ENCODE data around the gene MYO18B. TPM values are rescaled to one million over a fixed set of nuclear protein-coding genes. Genes with fewer than 3 reads are reported as not detected.

Gene MYO18B
- total RNA-seq, 1 experiment from 2014 or later, result not detected

DNA sequence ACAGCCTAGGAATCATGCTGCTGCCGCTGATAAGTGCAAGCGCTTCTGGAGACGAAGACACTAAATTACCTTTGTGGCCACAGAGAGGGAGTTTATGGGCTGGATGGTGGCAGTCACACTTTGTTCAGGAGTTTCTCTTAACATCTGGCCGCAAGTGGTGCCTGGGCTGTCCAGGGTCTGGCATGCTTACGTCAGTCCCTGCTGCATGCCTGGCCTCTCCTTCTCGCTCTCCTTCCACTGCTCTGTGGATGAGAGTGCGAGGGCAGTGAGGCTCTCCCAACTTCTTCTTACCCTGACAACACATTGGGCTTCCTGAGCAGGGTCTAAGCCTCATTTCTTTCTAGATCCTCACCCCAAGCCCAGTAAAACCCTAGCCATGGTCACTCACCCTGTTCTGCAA is 266.6 kb downstream of the MYO18B start:
- ATAC-seq, result no peak
- POLR2A ChIA-PET (ENCODE audit: unreplicated experiment), result no interaction called here

GRCh38 chr22:26016916-26017315 is 274.9 kb downstream of the MYO18B start:
- intact Hi-C loops (cut with micrococcal nuclease), result no loop called here
- ChIA-PET POLR2A (ENCODE audit: unreplicated experiment) (no interaction called here), CTCF (no interaction called here)
- Histone ChIP-seq H3K9me3 (ENCODE audit: low read length) (no peaks in the 10 kb centered on the region), H3K9me2 (replicated peaks; ENCODE audit: low read length) (no peaks in the 10 kb centered on the region), H3K4me1 (ENCODE audit: insufficient read depth, low read length) (no peaks in the 10 kb centered on the region), H3K4me2 (ENCODE audit: low read length) (no peak overlapping the region), H4K20me1 (ENCODE audit: low read length) (no peaks in the 10 kb centered on the region), H3K27ac (ENCODE audit: low read length) (no peak overlapping the region), H3K9ac (ENCODE audit: low read length) (no peak overlapping the region), H3K4me3 (ENCODE audit: low read length) (no peak overlapping the region), H3K79me2 (ENCODE audit: low read length) (no peaks in the 10 kb centered on the region), H3K27me3 (ENCODE audit: low read length) (no peaks in the 10 kb centered on the region), H3F3A (ENCODE audit: low read length, unreplicated experiment) (no peaks in the 10 kb centered on the region), H2AFZ (ENCODE audit: low read length) (no peak overlapping the region), H3K36me3 (ENCODE audit: low read depth, low read length) (no peaks in the 10 kb centered on the region)
- ATAC-seq, result no peak
- DNase-seq, result no peak
- no TSS peak for BruUV-seq (replicated peaks)
- TF ChIP-seq CTCF (conservative IDR thresholded peaks at IDR 0.05; ENCODE audit: low read depth, low read length), result no peak

More for the DNA sequence above, 266.6 kb downstream of the MYO18B start:
- Histone ChIP-seq H4K20me1 (ENCODE audit: low read length) (no peaks in the 10 kb centered on the region), H3K4me2 (ENCODE audit: low read length) (no peak overlapping the region), H3K9me2 (replicated peaks; ENCODE audit: low read length) (no peaks in the 10 kb centered on the region), H3K4me1 (ENCODE audit: insufficient read depth, low read length) (no peaks in the 10 kb centered on the region), H3K36me3 (ENCODE audit: low read depth, low read length) (no peaks in the 10 kb centered on the region), H3F3A (ENCODE audit: low read length, unreplicated experiment) (no peaks in the 10 kb centered on the region), H3K9me3 (ENCODE audit: low read length) (no peaks in the 10 kb centered on the region), H3K27me3 (ENCODE audit: low read length) (no peaks in the 10 kb centered on the region), H2AFZ (ENCODE audit: low read length) (no peak overlapping the region), H3K9ac (ENCODE audit: low read length) (no peak overlapping the region), H3K79me2 (ENCODE audit: low read length) (no peaks in the 10 kb centered on the region), H3K27ac (ENCODE audit: low read length) (no peak overlapping the region), H3K4me3 (ENCODE audit: low read length) (no peak overlapping the region)
- intact Hi-C loops (cut with micrococcal nuclease), result no loop called here
- TF ChIP-seq CTCF (conservative IDR thresholded peaks at IDR 0.05; ENCODE audit: low read depth, low read length) (no peak), EZH2phosphoT487 (IDR thresholded peaks at IDR 0.05; ENCODE audit: borderline replicate concordance, low read length) (no peak), EZH2 (IDR thresholded peaks at IDR 0.05; ENCODE audit: low read length, unreplicated experiment) (no peak)
- BruUV-seq (replicated peaks), result no TSS peak
- CTCF ChIA-PET, result no interaction called here
- DNase-seq, result no peak

- Histone ChIP-seq H3K27ac (ENCODE audit: low read length) (no peak overlapping the region), H4K20me1 (ENCODE audit: low read length) (no peaks in the 10 kb centered on the region), H3K79me2 (ENCODE audit: low read length) (no peaks in the 10 kb centered on the region), H3K9me3 (ENCODE audit: low read length) (no peaks in the 10 kb centered on the region), H3K4me1 (ENCODE audit: insufficient read depth, low read length) (no peaks in the 10 kb centered on the region), H3F3A (ENCODE audit: low read length, unreplicated experiment) (no peaks in the 10 kb centered on the region), H3K9me2 (replicated peaks; ENCODE audit: low read length) (no peaks in the 10 kb centered on the region), H3K4me3 (ENCODE audit: low read length) (no peak overlapping the region), H3K36me3 (ENCODE audit: low read depth, low read length) (no peaks in the 10 kb centered on the region), H3K27me3 (ENCODE audit: low read length) (no peaks in the 10 kb centered on the region), H3K4me2 (ENCODE audit: low read length) (no peak overlapping the region), H2AFZ (ENCODE audit: low read length) (no peak overlapping the region), H3K9ac (ENCODE audit: low read length) (no peak overlapping the region)
- intact Hi-C loops (cut with micrococcal nuclease), result no loop called here
- CTCF ChIA-PET, result no interaction called here
- no peak for ATAC-seq
- POLR2A ChIA-PET (ENCODE audit: unreplicated experiment), result no interaction called here
- DNase-seq, result no peak
- BruUV-seq (replicated peaks), result no TSS peak
- no peak for TF ChIP-seq EZH2 (IDR thresholded peaks at IDR 0.05; ENCODE audit: low read length, unreplicated experiment)
- no peak for TF ChIP-seq CTCF (conservative IDR thresholded peaks at IDR 0.05; ENCODE audit: low read depth, low read length)
- TF ChIP-seq EZH2phosphoT487 (IDR thresholded peaks at IDR 0.05; ENCODE audit: borderline replicate concordance, low read length), result no peak
Observed at GRCh38 chr22:26017932-26018331, 275.9 kb downstream of the MYO18B start.

Data from PC-3 (cell line).